ENCODE results near the gene PLGRKT. TPM values are rescaled to one million over a fixed set of nuclear protein-coding genes. Genes with fewer than 3 reads are reported as not detected.
A peak's percentile ranks its signal among the peaks of the same experiment; 100 is the strongest.
"Not testable (repeated sequence)": the region's sequence is repeated elsewhere in the genome, so short reads cannot be mapped to it uniquely, and the experiment has no call there.

Gene PLGRKT
- total and polyA plus RNA-seq, 8 donors: 18.9 to 28.2 (median 22.2) TPM

GRCh38 chr9:5441043-5441442, 3.3 kb upstream of the PLGRKT start:
- H3K9me3 ChIP-seq: no peaks in the 10 kb centered on the region
- intact Hi-C loops (cut with DNase I): no loop called here
- no peaks in the 10 kb centered on the region for H3K27me3 ChIP-seq
- H3K4me1 ChIP-seq: peaks cover 6 to 25% of the 10 kb centered on the region in 2 donors
- TF ChIP-seq CTCF (IDR thresholded peaks at IDR 0.05): no peak
- ATAC-seq (no peak), DNase-seq (no peak)
- no peak overlapping the region for H3K4me3 ChIP-seq
- no peak overlapping the region for H3K27ac ChIP-seq
- no peaks in the 10 kb centered on the region for H3K36me3 ChIP-seq

- ATAC-seq: no peak
These were observed 2.7 kb upstream of the PLGRKT start for GRCh38 chr9:5440426-5440825.

DNA sequence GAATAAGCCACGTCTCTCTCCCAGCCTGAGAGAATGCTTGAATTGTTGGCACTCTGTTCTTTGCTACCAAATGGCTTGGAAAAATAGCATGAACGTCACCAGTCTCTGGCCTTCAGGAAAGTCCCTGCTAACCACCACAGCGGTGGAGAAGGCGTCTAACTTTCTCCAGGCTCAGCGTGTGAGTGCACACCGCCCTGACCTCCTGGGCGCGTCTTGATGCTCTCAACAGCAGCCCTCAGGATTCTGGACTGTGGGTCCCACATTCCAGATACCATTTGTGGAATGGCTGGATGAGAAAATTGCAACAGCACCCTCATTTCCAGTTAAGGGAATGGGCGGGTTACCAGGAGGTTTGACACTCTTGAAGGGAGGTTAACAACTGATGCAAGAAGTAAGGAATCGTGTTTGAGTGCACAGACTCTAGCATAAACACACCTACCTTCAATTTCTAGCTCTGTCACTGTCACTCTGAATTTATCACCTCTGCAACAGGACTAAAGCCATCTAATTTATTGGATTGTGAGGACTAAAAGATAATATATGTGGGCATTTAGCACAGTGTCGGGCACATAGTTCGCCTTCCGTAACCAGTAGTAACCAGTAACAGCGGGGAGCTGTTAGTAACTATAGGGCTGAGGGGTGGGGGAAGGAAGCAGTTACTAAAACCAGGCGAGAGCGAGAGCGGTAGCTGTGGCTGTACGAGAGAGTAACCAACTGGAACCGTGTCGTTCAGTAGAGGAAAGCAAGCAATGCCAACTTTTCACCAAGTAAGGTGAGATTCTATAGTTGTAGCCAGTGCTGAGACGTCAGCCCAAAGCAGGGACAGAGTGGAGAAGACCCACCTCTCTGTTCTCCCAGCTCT, 807 bp upstream of the PLGRKT start:
- Histone ChIP-seq H3K27me3 (no peaks in the 10 kb centered on the region), H3K27ac (peak overlapping the region; percentile 90 to 99), H3K4me3 (peak overlapping the region; percentile 51 to 63), H3K9me3 (no peaks in the 10 kb centered on the region), H3K36me3 (peaks cover 0 to 3% of the 10 kb centered on the region in 2 donors), H3K4me1 (peaks cover 6 to 28% of the 10 kb centered on the region in 2 donors)
- TF ChIP-seq CTCF (IDR thresholded peaks at IDR 0.05): no peak
- DNase-seq (peak in 1 of 4 donors; percentile 44), ATAC-seq (peak; percentile 1)
- intact Hi-C loops (cut with DNase I): no loop called here

More at GRCh38 chr9:5440426-5440825, 2.7 kb upstream of the PLGRKT start:
- H3K4me1 ChIP-seq: peaks cover 6 to 28% of the 10 kb centered on the region in 2 donors
- intact Hi-C loops (cut with DNase I): no loop called here
- TF ChIP-seq CTCF (IDR thresholded peaks at IDR 0.05): no peak
- no peak overlapping the region for H3K27ac ChIP-seq
- DNase-seq: no peak
- no peak overlapping the region for H3K4me3 ChIP-seq
- no peaks in the 10 kb centered on the region for H3K9me3 ChIP-seq
- no peaks in the 10 kb centered on the region for H3K36me3 ChIP-seq
- no peaks in the 10 kb centered on the region for H3K27me3 ChIP-seq

DNA sequence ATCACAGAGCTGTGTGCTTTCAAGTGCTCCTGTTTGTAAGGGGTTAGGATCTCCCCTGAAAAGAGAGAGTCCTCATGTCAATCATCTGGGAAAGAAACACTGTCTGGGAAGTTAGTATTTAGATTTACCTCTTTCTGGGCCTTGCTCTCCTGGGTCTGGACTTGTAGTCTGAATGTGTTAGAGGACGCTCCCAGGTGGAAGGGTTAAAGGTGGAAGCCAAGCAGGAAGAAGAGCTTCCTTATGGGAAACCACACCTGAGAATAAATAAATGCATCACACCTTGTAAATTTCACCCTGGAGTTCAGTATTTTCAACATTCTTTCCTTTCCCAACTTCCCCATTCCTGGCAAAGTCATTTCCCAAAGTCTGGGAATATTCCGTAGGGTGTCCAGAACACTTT, 1.3 kb downstream of the PLGRKT start:
- Histone ChIP-seq H3K27ac (peak overlapping the region; percentile 21 to 99), H3K36me3 (peaks cover 0 to 3% of the 10 kb centered on the region in 2 donors), H3K27me3 (no peaks in the 10 kb centered on the region), H3K4me3 (peak overlapping the region in 1 of 2 donors; percentile 63), H3K9me3 (no peaks in the 10 kb centered on the region), H3K4me1 (peaks cover 6 to 28% of the 10 kb centered on the region in 2 donors)
- ATAC-seq (no peak), DNase-seq (no peak)
- intact Hi-C loops (cut with DNase I): no loop called here
- TF ChIP-seq CTCF (IDR thresholded peaks at IDR 0.05): no peak

DNA sequence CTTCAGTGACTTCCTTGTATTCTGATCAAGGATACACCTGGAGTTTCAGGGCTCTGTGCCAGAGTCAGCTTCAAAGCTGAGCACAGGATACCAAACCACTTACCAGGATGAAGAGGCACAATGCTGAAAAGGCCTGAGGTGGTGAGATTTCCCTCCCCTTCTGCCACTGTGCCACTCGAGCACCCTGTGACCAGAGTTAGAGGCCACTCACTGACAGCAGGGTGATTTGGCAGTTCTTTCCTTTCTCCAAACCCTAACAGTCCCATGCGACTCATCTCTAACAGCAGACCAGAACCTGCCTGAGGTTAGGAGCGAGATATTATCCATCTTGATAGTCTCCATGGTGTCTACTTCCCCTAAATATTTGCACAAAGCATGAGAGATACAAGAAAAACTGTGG, 1.8 kb downstream of the PLGRKT start:
- no peaks in the 10 kb centered on the region for H3K9me3 ChIP-seq
- H3K4me1 ChIP-seq: peaks cover 6 to 28% of the 10 kb centered on the region in 2 donors
- TF ChIP-seq CTCF (IDR thresholded peaks at IDR 0.05): no peak
- ATAC-seq (peak; percentile 21), DNase-seq (peak in 1 of 4 donors; percentile 69)
- H3K27ac ChIP-seq: peak overlapping the region; percentile 21 to 99
- no peak overlapping the region for H3K4me3 ChIP-seq
- intact Hi-C loops (cut with DNase I): no loop called here
- H3K36me3 ChIP-seq: peaks cover 0 to 6% of the 10 kb centered on the region in 2 donors
- H3K27me3 ChIP-seq: no peaks in the 10 kb centered on the region

GRCh38 chr9:5433841-5434810, 3.6 kb downstream of the PLGRKT start:
- ATAC-seq; H3K27me3 ChIP-seq; H3K27ac ChIP-seq; H3K4me3 ChIP-seq; intact Hi-C loops (cut with DNase I); H3K9me3 ChIP-seq: not testable (repeated sequence)
- peaks cover 6 to 28% of the 10 kb centered on the region in 2 donors for H3K4me1 ChIP-seq
- DNase-seq: peak in 1 of 4 donors; percentile 67
- H3K36me3 ChIP-seq: peaks cover 0 to 12% of the 10 kb centered on the region in 2 donors

DNA sequence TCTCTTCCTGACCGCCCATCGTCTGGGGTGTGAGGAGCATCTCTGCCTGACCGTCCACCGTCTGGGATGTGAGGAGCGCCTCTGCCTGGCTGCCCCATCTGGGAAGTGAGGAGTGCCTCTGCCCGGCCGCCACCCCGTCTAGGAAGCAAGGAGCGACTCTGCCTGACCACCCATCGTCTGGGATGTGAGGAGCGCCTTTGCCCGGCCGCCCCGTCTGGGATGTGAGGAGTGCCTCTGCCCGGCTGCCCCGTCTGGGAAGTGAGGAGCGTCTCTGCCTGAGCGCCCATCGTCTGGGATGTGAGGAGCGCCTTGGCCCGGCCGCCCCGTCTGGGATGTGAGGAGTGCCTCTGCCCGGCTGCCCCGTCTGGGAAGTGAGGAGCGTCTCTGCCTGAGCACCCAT, 4.4 kb downstream of the PLGRKT start:
- intact Hi-C loops (cut with DNase I); H3K4me3 ChIP-seq; ATAC-seq; H3K27me3 ChIP-seq; H3K9me3 ChIP-seq; H3K27ac ChIP-seq: not testable (repeated sequence)
- DNase-seq: peak in 1 of 4 donors; percentile 62
- Histone ChIP-seq H3K36me3 (peaks cover 0 to 12% of the 10 kb centered on the region in 2 donors), H3K4me1 (peaks cover 4 to 22% of the 10 kb centered on the region in 2 donors)
